Right lobe of liver (tissue), 4 donors: Measurements from ENCODE around the gene USP12.

Source experiments
- POLR2A ChIP-seq: fragments of 450-650 bp; IDR thresholded peaks from one replicate; pipeline ENCODE4 v1.6.1; 2017; ENCODE audit warnings: antibody characterized with exemption, mild to moderate bottlenecking
- TF ChIP-seq, protein P1 (sequence below), 4 donors: fragments of 200-600 bp in 3 of 4; fragments of 450-650 bp in 1 of 4; IDR thresholded peaks; one replicate each; pipeline versions ENCODE4 v1.5.1 to v1.8.0; 2016 to 2022; ENCODE audit warnings: antibody characterized with exemption in 4 of 4, mild to moderate bottlenecking in 2 of 4
- donor health status: DM: no; HTN: no; CAD: no.
- donor health status: DM: no; HTN: no; CAD: no.
- donor health status: DM: no; HTN: yes; CAD: no.

DNA sequence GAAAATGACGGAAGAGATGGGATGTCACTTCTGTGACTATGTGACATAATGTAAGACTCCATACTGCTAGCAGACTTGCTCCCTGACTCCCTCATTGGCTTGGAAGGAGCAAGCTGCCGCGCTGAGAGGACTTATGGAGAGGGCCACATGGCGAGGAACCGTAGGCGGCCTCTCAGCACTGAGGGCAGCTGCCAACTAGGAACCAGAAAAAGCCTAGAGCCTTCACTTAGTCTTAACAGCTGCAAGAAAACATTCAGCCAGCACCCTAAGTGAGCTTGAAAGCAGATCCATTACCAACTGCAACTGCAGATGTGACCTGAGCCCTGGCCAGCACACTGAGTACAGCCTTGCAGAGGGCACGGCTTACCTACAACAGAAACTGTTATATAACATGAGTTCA, 33.9 kb downstream of the USP12 start:
- TF ChIP-seq, protein P1, sequence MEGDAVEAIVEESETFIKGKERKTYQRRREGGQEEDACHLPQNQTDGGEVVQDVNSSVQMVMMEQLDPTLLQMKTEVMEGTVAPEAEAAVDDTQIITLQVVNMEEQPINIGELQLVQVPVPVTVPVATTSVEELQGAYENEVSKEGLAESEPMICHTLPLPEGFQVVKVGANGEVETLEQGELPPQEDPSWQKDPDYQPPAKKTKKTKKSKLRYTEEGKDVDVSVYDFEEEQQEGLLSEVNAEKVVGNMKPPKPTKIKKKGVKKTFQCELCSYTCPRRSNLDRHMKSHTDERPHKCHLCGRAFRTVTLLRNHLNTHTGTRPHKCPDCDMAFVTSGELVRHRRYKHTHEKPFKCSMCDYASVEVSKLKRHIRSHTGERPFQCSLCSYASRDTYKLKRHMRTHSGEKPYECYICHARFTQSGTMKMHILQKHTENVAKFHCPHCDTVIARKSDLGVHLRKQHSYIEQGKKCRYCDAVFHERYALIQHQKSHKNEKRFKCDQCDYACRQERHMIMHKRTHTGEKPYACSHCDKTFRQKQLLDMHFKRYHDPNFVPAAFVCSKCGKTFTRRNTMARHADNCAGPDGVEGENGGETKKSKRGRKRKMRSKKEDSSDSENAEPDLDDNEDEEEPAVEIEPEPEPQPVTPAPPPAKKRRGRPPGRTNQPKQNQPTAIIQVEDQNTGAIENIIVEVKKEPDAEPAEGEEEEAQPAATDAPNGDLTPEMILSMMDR (IDR thresholded peaks at IDR 0.05): no peak
- TF ChIP-seq POLR2A: no peak
